HEK293T (cell line): Measurements from ENCODE around the gene SEZ6.

Source experiments
- CTCF ChIA-PET: fragments of 350-600 bp; formaldehyde crosslinking; extraction: SDS; loops from one replicate; lab custom pipeline; 2021; ENCODE audit warnings: antibody characterized with exemption, inconsistent platforms; lab: Yijun Ruan, JAX
- POLR2A ChIA-PET: fragments of 350-600 bp; formaldehyde crosslinking; extraction: SDS; loops from one replicate; lab custom pipeline; 2020; ENCODE audit warnings: antibody characterized with exemption, inconsistent platforms; lab: Yijun Ruan, JAX
- DNase-seq: peaks from one replicate; pipeline ENCODE4 v3.0.0; 2012; ENCODE audit warnings: mixed read lengths; ENCODE audit errors: extremely low spot score
- ARNT ChIP-seq: fragments of 450-650 bp; IDR thresholded peaks from 2 replicates; pipeline ENCODE4 v1.6.1; 2017; ENCODE audit warnings: mild to moderate bottlenecking
- BHLHE40 ChIP-seq: fragments of 450-650 bp; IDR thresholded peaks from 2 replicates; pipeline ENCODE4 v1.6.1; 2016; ENCODE audit warnings: mild to moderate bottlenecking, moderate library complexity, borderline replicate concordance
- CTBP1 ChIP-seq: fragments of 450-650 bp; IDR thresholded peaks from 2 replicates; pipeline ENCODE4 v1.6.1; 2016; ENCODE audit warnings: borderline replicate concordance
- ELF4 ChIP-seq: fragments of 450-650 bp; IDR thresholded peaks from 2 replicates; pipeline ENCODE4 v1.6.1; 2017; ENCODE audit warnings: antibody characterized with exemption
- FOXA1 ChIP-seq: fragments of 450-650 bp; IDR thresholded peaks from 2 replicates; pipeline ENCODE4 v1.6.1; 2016; ENCODE audit warnings: mild to moderate bottlenecking
- FOXK2 ChIP-seq: fragments of 450-650 bp; IDR thresholded peaks from 2 replicates; pipeline ENCODE4 v1.6.1; 2016; ENCODE audit warnings: mild to moderate bottlenecking
- FOXM1 ChIP-seq: fragments of 450-650 bp; IDR thresholded peaks from 2 replicates; pipeline ENCODE4 v1.6.1; 2017; ENCODE audit warnings: mild to moderate bottlenecking, borderline replicate concordance
- HDGF ChIP-seq: fragments of 450-650 bp; IDR thresholded peaks from 2 replicates; pipeline ENCODE4 v1.6.1; 2017; ENCODE audit warnings: antibody characterized with exemption, borderline replicate concordance
- L3MBTL2 ChIP-seq: fragments of 450-650 bp; conservative IDR thresholded peaks from 2 replicates; pipeline ENCODE4 v1.6.1; 2016; ENCODE audit warnings: mild to moderate bottlenecking
- LEF1 ChIP-seq: fragments of 450-650 bp; IDR thresholded peaks from 2 replicates; pipeline ENCODE4 v1.6.1; 2017; ENCODE audit warnings: mild to moderate bottlenecking, borderline replicate concordance
- NFRKB ChIP-seq: fragments of 450-650 bp; IDR thresholded peaks from 2 replicates; pipeline ENCODE4 v1.6.1; 2016; ENCODE audit warnings: mild to moderate bottlenecking, moderate library complexity
- SP1 ChIP-seq: fragments of 450-650 bp; IDR thresholded peaks from 2 replicates; pipeline ENCODE4 v1.6.1; 2017
- SUZ12 ChIP-seq: fragments of 450-650 bp; IDR thresholded peaks from 2 replicates; pipeline ENCODE4 v1.6.1; 2016; ENCODE audit warnings: mild to moderate bottlenecking
- TARDBP ChIP-seq: fragments of 450-650 bp; IDR thresholded peaks from 2 replicates; pipeline ENCODE4 v1.6.1; 2016
- ZNF384 ChIP-seq: fragments of 450-650 bp; IDR thresholded peaks from 2 replicates; pipeline ENCODE4 v1.6.1; 2016
- TF ChIP-seq, protein P1 (sequence below): fragments of 450-650 bp; IDR thresholded peaks from 2 replicates; pipeline ENCODE4 v1.6.1; 2016

The SEZ6 gene

DNA sequence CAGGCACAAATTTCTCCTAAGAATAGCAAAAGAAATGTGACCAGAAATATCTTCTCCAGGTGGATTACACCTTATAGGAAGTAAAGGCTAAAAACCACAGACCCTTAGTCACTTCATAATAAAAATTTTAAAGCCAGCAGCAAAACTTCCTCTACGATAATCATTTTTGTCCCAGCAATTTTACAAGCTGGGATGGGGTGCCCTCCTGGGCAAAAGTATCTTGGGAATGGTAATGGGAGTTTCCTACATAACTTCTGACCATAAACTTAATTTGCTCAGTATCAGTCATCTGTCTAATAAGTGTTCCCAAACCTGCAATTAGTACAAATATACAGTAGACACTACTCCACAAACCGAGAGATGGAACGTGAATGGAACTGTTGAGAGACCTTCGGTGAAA, 57.5 kb downstream of the SEZ6 start:
- ChIA-PET POLR2A (interaction anchor here (1.9 to 2.7 kb wide), 4 partner anchors 11 to 228 kb away, joined by 10 to 15 read pairs (median 14); partner anchors contain the start of genes FLOT2 and RPL23A), CTCF (interaction anchor here (0.6 to 0.8 kb wide), 2 partner anchors 46 to 368 kb away, joined by 3 read pairs; no protein-coding TSS in a partner anchor)
- no peak for DNase-seq
- TF ChIP-seq BHLHE40 (no peak), SP1 (no peak), FOXK2 (no peak), ZNF384 (no peak)

DNA sequence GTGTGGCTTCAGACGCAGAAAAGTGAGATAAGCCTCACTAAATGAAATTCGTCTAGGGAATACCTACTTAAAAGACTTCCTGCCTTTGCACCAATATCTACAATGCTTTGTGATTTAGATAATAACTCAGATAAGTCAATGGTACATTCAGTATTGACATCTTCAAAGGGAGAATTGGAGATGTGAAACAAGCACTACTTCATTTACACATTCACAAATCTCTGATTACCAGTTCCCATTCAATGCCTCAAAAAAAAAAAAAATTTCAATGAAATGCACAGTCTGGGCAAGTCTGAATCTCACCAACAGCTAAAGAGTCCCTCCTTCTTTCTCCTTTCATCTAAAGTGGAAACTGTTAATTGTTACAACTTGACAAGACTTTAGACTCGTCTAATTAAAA, 58.2 kb downstream of the SEZ6 start:
- POLR2A ChIA-PET, result interaction anchor here (2.7 kb wide), 1 partner anchor 227 kb away, joined by 14 read pairs; the partner anchor contains the start of gene RPL23A
- TF ChIP-seq FOXK2 (no peak), CTBP1 (no peak), SP1 (no peak), TARDBP (no peak), HDGF (no peak), L3MBTL2 (no peak), ELF4 (no peak), ARNT (no peak), SUZ12 (no peak), FOXA1 (no peak)
- TF ChIP-seq, protein P1, sequence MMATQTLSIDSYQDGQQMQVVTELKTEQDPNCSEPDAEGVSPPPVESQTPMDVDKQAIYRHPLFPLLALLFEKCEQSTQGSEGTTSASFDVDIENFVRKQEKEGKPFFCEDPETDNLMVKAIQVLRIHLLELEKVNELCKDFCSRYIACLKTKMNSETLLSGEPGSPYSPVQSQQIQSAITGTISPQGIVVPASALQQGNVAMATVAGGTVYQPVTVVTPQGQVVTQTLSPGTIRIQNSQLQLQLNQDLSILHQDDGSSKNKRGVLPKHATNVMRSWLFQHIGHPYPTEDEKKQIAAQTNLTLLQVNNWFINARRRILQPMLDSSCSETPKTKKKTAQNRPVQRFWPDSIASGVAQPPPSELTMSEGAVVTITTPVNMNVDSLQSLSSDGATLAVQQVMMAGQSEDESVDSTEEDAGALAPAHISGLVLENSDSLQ, result no peak
- DNase-seq, result no peak
- CTCF ChIA-PET, result interaction anchor here (0.6 to 0.8 kb wide), 2 partner anchors 45 to 367 kb away, joined by 3 read pairs; no protein-coding TSS in a partner anchor

DNA sequence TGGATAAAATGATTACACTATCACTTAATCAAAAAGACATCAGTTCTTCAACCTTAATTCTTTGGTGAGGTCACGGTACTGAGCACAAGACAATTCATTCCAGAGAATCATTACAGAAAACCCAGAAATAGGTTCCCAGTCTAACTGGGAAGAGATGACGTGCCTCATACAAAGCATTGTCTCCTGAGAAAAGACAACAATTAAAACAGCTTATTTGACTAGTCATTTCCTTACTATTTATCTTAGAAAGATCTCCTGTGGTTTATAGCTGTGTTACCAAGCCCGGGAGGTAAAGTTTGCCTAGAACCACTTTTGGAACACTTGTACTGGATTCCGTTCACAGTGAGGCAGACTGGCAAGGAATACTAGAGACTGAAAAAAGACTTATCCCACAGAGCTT, 59.6 kb downstream of the SEZ6 start:
- DNase-seq, result no peak
- ChIA-PET CTCF (interaction anchor here (0.6 to 1.0 kb wide), 3 partner anchors 44 to 145 kb away, joined by 3 read pairs; no protein-coding TSS in a partner anchor), POLR2A (no interaction called here)
- no peak for TF ChIP-seq L3MBTL2
- no peak for TF ChIP-seq HDGF
- TF ChIP-seq TARDBP, result no peak
- no peak for TF ChIP-seq FOXK2
- no peak for TF ChIP-seq SUZ12
- no peak for TF ChIP-seq NFRKB
- no peak for TF ChIP-seq FOXM1
- TF ChIP-seq FOXA1, result no peak
- TF ChIP-seq, protein P1, result no peak
- no peak for TF ChIP-seq SP1
- TF ChIP-seq CTBP1, result no peak
- no peak for TF ChIP-seq ARNT
- TF ChIP-seq ZNF384, result no peak
- TF ChIP-seq LEF1, result no peak

DNA sequence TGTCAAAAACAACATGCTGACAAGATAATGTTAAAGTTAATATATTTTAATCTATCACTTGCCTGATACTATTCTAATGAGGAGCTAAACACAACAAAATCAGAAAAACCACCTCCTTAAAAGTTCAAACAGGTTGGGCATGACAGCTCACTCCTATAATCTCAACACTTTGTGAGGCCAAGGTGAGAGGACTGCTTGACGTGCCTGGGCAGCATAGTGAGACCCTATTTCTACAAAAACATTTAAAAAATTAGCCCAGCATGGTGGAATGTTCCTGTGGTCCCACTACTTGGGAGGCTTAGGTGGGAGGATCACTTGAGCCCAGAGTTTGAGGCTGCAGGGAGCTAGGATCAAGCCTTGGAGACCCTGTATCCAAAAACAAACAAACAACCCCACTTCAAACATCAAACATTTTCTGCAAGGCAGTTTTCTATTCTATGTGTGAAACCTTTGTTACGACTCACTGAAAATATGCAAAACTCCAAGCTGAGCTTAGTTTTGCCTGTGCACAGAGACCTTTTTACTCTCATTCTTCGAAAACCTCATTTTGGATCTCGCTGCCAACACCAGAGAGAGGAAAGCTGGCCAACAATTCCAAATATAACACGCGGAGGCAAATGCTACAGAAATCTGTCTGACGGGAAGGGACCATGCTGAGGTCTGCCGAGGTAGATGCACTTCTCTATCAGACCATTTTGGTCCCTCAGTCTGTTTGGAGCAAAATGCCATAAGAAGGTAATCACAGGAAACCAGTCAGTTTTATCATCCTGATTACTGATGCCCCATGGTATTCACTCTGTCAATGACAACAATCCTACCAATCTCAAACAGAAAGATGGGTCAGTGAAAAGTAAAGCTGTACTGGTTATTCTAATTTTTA, 60.7 kb downstream of the SEZ6 start:
- no peak for TF ChIP-seq ELF4
- ChIA-PET POLR2A (no interaction called here), CTCF (interaction anchor here (0.6 to 1.5 kb wide), 3 partner anchors 8 to 104 kb away, joined by 3 read pairs; no protein-coding TSS in a partner anchor)
- DNase-seq, result no peak

DNA sequence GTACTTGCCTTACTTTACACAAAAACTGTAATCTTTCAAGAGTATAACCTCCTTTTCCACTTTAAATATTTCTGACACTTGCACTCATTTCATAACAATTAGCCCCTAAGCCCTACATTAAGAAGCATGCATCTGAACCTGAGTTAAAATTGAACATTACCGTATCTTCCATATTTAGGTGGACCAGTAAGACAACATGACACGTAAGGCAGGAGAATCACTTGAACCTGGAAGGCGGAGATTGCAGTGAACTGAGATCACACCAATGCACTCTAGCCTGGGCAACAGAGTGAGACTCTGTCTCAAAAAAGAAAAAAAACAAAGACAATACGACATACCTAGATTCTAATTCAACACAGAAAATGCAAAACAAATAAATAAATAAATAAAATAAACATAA, 61.5 kb downstream of the SEZ6 start:
- ChIA-PET POLR2A (no interaction called here), CTCF (interaction anchor here (0.8 to 1.5 kb wide), 2 partner anchors 7 to 9 kb away, joined by 3 read pairs; no protein-coding TSS in a partner anchor)
- no peak for DNase-seq
- TF ChIP-seq FOXK2 (no peak), CTBP1 (no peak), L3MBTL2 (no peak), HDGF (no peak), ELF4 (no peak), SP1 (no peak), BHLHE40 (no peak), TARDBP (no peak), SUZ12 (no peak), ARNT (no peak), FOXM1 (no peak)

DNA sequence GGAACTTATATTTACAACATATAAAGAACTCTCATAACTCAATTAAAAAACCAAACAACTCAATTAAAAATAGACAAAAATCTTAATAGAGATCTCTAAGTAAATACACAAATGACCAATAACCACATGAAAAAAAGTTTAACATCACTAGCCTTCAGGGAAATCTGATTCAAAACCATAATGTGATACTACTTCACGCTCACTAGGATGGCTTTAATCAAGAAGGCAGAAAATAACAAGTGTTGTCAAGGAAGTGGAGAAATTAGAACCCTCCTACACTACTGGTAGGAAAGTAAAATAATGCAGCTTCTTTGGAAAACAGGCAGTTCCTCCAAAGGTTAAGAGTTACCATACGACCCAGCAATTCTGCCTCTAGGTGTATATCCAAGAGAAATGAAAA, 62.9 kb downstream of the SEZ6 start:
- no peak for DNase-seq
- no peak for TF ChIP-seq LEF1
- TF ChIP-seq SUZ12, result no peak
- TF ChIP-seq SP1, result no peak
- TF ChIP-seq ZNF384, result no peak
- TF ChIP-seq HDGF, result no peak
- TF ChIP-seq, protein P1, result no peak
- no peak for TF ChIP-seq BHLHE40
- ChIA-PET CTCF (no interaction called here), POLR2A (no interaction called here)
